T-helper 2 cell treated with Interferon-gamma antibody and Interleukin-4, amounts not matched to agents 5 μg/mL and 100 μg/mL, for 36 hours (primary cell): ENCODE measurements around the gene KNDC1.
"Not testable (repeated sequence)": the region's sequence is repeated elsewhere in the genome, so short reads cannot be mapped to it uniquely, and the experiment has no call there.

ENCODE experiments used
- DNase-seq: peaks from one replicate; pipeline ENCODE4 v3.0.0; 2021; ENCODE audit warnings: low spot score
- H3K27ac Mint-ChIP-seq: one replicate; pipeline ENCODE4 v1.8.0; 2021; ENCODE audit warnings: mild to moderate bottlenecking, mixed read lengths
- H3K27me3 Mint-ChIP-seq: one replicate; pipeline ENCODE4 v1.8.0; 2021; ENCODE audit warnings: low read depth, mixed read lengths
- H3K36me3 Mint-ChIP-seq: one replicate; pipeline ENCODE4 v1.8.0; 2021; ENCODE audit warnings: low read depth, mixed read lengths
- H3K4me1 Mint-ChIP-seq: one replicate; pipeline ENCODE4 v1.8.0; 2021; ENCODE audit warnings: low read depth, mixed read lengths
- H3K4me3 Mint-ChIP-seq: one replicate; pipeline ENCODE4 v1.8.0; 2022; ENCODE audit warnings: mild to moderate bottlenecking, moderate library complexity, mixed read lengths
- H3K9me3 Mint-ChIP-seq: one replicate; pipeline ENCODE4 v1.8.0; 2021; ENCODE audit warnings: mixed read lengths

The KNDC1 gene, protein sequence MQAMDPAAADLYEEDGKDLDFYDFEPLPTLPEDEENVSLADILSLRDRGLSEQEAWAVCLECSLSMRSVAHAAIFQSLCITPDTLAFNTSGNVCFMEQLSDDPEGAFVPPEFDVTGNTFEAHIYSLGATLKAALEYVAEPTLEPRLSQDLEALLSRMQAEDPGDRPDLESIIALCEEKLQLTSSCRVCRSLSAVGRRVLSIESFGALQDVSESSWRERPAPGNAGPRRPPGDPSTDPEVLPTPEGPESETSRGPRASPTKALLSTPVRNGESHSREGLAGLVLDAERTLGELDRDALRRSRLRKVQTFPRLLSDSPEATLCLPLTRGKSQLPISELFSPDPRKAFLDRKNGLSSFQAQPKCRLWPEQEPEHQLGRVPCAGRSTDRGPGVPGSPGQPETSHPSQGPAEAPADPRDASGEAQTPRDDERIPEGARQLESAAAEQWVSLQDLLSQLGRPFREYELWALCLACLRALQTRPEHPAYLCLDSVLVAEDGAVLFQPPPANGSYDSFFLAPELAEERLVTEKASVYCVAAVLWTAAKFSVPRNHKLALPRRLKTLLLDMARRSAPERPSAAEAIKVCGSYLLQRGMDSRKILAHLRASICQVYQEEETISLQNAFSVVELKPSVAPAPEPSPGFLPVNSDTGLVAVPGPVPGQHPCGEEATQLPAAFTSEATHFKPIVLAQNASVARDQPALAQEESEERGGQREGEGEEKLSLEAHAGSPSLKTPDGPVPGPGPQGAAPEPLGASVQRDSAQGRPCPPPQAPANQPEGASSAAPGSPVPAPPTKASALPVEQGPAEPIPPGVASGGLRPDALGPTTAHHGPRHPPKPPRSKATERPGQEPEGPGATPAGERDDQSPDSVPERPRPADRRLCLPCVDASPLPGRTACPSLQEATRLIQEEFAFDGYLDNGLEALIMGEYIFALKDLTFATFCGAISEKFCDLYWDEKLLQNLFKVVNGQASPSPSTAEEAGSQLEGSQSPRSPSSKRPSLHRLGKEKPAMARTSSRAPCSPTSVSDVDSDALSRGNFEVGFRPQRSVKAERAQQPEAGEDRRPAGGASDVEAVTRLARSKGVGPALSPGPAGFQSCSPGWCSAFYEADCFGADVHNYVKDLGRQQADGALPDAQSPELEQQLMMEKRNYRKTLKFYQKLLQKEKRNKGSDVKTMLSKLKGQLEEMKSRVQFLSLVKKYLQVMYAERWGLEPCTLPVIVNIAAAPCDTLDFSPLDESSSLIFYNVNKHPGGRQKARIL (N-terminal part only)

DNA sequence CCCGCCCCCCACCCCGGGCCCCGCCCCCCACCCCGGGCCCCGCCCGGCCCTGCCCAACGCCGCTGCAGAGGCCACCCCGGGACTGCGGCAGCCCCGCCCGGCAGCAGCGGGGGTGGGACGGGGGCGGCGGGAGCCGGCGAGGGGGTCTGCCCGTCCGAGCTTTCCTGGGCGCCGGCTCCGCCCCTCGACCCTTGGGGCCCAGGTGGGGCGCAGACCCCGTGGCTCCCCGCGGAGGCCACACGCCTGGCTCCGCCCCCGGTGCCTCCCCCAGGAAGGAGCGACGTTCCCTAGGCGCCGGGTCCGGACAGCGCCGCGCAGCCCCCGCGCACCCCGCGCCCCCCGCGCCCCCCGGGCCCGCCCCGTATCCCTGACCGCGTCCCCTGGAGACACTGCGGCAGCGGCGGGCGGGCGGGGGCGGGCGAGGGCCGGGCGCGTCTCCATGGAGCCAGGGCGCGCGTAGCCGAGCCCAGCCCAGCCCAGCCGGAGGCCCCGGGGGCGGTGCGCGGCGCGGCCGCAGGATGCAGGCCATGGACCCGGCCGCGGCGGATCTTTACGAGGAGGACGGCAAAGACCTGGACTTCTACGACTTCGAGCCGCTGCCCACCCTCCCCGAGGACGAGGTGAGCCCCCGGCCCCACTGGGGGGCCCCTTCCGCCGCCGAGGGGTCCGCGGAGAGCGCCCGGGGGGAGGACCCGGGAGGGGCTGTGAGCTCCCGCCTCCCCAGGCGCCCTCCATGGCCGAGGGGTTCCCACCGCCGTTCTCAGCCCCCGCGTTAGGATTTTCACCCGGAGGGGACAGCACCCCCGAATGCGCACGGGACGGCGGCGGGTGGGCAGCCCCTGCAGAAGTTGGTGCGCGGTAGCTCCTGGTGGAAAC, at the start of gene KNDC1:
Gene KNDC1 (plus strand): TSS at position 270 of the 876 bp plus-strand sequence. CDS start 249 bp downstream, at position 519.
- Mint-ChIP-seq H3K27ac (no peak within 1 kb of the TSS), H3K9me3 (no peaks in the 10 kb centered on the region), H3K4me1 (no peaks in the 10 kb centered on the region), H3K36me3 (no peaks in the 10 kb centered on the region), H3K4me3 (peak within 1 kb of the TSS; percentile 21), H3K27me3 (peaks cover 4% of the 10 kb centered on the region)
- peak; percentile 18 for DNase-seq

- no peak for DNase-seq
- H3K9me3 Mint-ChIP-seq, result peaks cover 25% of the 10 kb centered on the region
- H3K36me3 Mint-ChIP-seq, result no peaks in the 10 kb centered on the region
- H3K4me3 Mint-ChIP-seq, result no peak overlapping the region
- H3K27ac Mint-ChIP-seq, result no peak overlapping the region
- no peaks in the 10 kb centered on the region for H3K4me1 Mint-ChIP-seq
- no peaks in the 10 kb centered on the region for H3K27me3 Mint-ChIP-seq
Observed at GRCh38 chr10:133110609-133111275, 49.3 kb upstream of the KNDC1 start.

- not testable (repeated sequence) for H3K36me3 Mint-ChIP-seq, H3K4me1 Mint-ChIP-seq, H3K4me3 Mint-ChIP-seq, DNase-seq, H3K27me3 Mint-ChIP-seq, H3K27ac Mint-ChIP-seq
- H3K9me3 Mint-ChIP-seq, result peaks cover 25% of the 10 kb centered on the region
Observed at GRCh38 chr10:133111640-133112039, 48.4 kb upstream of the KNDC1 start.

GRCh38 chr10:133113146-133113830, 46.7 kb upstream of the KNDC1 start:
- H3K36me3 Mint-ChIP-seq, result no peaks in the 10 kb centered on the region
- no peaks in the 10 kb centered on the region for H3K27me3 Mint-ChIP-seq
- H3K9me3 Mint-ChIP-seq, result peaks cover 13% of the 10 kb centered on the region
- no peak overlapping the region for H3K4me3 Mint-ChIP-seq
- H3K27ac Mint-ChIP-seq, result no peak overlapping the region
- no peaks in the 10 kb centered on the region for H3K4me1 Mint-ChIP-seq
- no peak for DNase-seq

- Mint-ChIP-seq H3K27me3 (no peaks in the 10 kb centered on the region), H3K4me3 (no peak overlapping the region), H3K9me3 (peaks cover 14% of the 10 kb centered on the region), H3K27ac (no peak overlapping the region), H3K4me1 (no peaks in the 10 kb centered on the region), H3K36me3 (no peaks in the 10 kb centered on the region)
- no peak for DNase-seq
Observed at GRCh38 chr10:133113847-133114246, 46.2 kb upstream of the KNDC1 start.

DNA sequence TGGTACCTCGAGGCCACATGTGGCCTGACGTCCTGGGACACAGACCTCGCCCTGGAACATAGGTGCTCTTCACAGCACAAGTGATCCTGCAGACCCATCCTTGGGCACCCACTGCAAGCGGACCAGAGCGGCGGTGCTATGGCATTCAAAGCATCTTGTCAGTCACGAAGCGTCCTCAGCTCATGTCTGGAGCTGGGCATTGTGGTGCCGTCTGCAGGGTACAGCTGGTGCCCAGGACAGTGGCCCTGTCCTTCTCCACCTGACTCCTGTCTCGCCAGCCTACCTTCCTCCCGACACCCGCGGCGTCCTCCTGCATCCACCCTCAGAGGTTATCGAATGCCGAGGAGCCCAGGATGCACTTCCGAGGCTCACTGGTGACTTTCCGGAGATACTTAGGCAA, 45.8 kb upstream of the KNDC1 start:
- no peak overlapping the region for H3K27ac Mint-ChIP-seq
- H3K4me3 Mint-ChIP-seq, result no peak overlapping the region
- H3K9me3 Mint-ChIP-seq, result peaks cover 14% of the 10 kb centered on the region
- H3K4me1 Mint-ChIP-seq, result no peaks in the 10 kb centered on the region
- DNase-seq, result no peak
- no peaks in the 10 kb centered on the region for H3K27me3 Mint-ChIP-seq
- H3K36me3 Mint-ChIP-seq, result no peaks in the 10 kb centered on the region

DNA sequence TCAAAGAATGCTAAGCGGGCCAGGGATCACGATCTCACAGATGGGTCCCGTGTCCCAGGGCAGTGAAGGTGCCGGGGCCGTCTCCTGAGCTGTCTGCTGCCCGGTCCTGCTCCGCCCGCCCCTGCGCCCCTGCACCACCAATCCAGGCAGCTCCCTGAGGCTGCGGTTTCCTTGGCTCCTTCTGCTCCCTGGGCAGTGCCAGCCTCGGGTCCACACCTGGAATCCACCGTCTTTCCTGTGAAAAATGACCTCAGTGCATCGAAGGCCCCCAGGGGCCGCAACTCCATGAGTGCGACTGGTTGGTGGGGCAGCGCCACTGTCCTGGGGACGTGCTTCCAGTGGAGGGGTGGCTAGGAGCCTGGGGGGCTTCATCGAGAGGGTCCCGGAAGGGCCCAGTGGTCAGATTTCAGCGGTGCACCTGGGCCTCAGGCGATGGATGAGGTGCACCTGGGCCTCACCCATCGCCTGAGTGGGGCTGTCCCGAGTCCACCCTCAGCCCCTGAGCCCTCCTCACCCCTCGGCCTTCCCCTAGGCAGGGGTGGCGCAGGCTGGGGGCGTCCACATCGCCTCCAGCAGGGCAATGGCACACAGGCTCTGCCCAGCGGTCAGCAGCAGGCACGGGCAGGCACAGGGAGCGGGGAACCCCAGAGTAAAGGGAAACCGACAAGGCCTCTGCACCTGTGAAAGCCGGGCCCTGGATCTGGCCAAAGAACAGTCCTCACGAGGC, 45.1 kb upstream of the KNDC1 start:
- Mint-ChIP-seq H3K27me3 (no peaks in the 10 kb centered on the region), H3K36me3 (no peaks in the 10 kb centered on the region), H3K4me1 (no peaks in the 10 kb centered on the region), H3K9me3 (peaks cover 11% of the 10 kb centered on the region), H3K4me3 (no peak overlapping the region), H3K27ac (no peak overlapping the region)
- no peak for DNase-seq

DNA sequence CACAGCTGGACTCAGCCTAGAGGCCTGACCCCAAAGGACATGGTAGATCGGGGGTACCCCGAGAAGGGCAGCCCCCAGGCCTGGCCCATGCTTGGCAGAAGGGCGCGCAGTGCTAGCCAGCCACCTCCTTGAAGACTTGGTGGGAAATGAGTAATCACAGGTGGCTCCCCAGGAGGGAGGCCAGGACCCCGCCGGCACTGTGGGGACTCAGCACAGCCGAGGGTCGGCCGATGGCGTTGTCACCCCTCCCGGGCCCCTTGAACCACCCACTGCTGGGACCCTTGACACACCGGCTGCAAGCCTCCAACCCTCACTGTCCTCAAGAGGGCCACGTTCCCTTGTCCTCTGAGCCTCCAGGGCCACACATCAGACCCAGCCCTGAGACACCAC, 44.6 kb upstream of the KNDC1 start:
- no peak for DNase-seq
- no peaks in the 10 kb centered on the region for H3K27me3 Mint-ChIP-seq
- no peaks in the 10 kb centered on the region for H3K4me1 Mint-ChIP-seq
- peaks cover 11% of the 10 kb centered on the region for H3K9me3 Mint-ChIP-seq
- no peak overlapping the region for H3K27ac Mint-ChIP-seq
- H3K36me3 Mint-ChIP-seq, result no peaks in the 10 kb centered on the region
- no peak overlapping the region for H3K4me3 Mint-ChIP-seq

GRCh38 chr10:133115976-133116375, 44.0 kb upstream of the KNDC1 start:
- H3K36me3 Mint-ChIP-seq, result no peaks in the 10 kb centered on the region
- H3K27me3 Mint-ChIP-seq, result no peaks in the 10 kb centered on the region
- H3K4me1 Mint-ChIP-seq, result no peaks in the 10 kb centered on the region
- H3K4me3 Mint-ChIP-seq, result no peak overlapping the region
- H3K27ac Mint-ChIP-seq, result no peak overlapping the region
- H3K9me3 Mint-ChIP-seq, result peaks cover 11% of the 10 kb centered on the region
- no peak for DNase-seq

DNA sequence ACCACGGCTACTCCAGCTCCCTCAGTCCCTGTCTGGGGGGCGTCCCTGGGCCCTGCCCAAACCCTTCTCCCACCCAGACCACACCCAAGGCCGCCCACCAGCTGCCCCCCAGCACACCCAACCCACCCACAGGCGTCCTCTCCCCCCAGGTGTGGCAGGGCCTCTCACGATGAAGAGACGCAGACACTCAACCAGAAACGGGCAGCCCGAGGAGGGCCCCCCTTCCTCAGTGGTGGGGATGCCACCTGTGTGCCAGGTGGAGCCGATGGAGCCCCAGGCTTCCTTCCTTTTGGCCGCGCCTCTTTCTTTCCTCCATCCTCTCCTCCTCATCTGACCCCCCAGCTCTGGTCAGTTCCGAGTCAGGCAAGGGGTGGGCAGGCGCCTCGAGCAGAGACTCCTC, 43.6 kb upstream of the KNDC1 start:
- DNase-seq, result no peak
- Mint-ChIP-seq H3K36me3 (no peaks in the 10 kb centered on the region), H3K27ac (no peak overlapping the region), H3K4me1 (no peaks in the 10 kb centered on the region), H3K9me3 (peaks cover 11% of the 10 kb centered on the region), H3K27me3 (no peaks in the 10 kb centered on the region), H3K4me3 (no peak overlapping the region)

GRCh38 chr10:133117036-133117687, 42.9 kb upstream of the KNDC1 start:
- Mint-ChIP-seq H3K36me3 (no peaks in the 10 kb centered on the region), H3K27ac (no peak overlapping the region), H3K4me1 (no peaks in the 10 kb centered on the region), H3K9me3 (peaks cover 11% of the 10 kb centered on the region), H3K27me3 (no peaks in the 10 kb centered on the region), H3K4me3 (no peak overlapping the region)
- no peak for DNase-seq
